Neuronal stem cell (in vitro differentiated cells): ENCODE results near the gene FAM107B.

Experiments used
- DNase-seq: peaks from one replicate; pipeline ENCODE4 v3.0.0-alpha.2; 2013; ENCODE audit warnings: low spot score
- H2AFZ ChIP-seq: one replicate; pipeline ENCODE4 v1.6.1; 2013; ENCODE audit warnings: mild to moderate bottlenecking, low read length, inconsistent platforms
- H2AK5ac ChIP-seq: 2 replicates; pipeline ENCODE4 v1.6.1; 2013; ENCODE audit warnings: low read depth, mild to moderate bottlenecking, inconsistent platforms, low read length, moderate library complexity, mixed read lengths
- H2BK120ac ChIP-seq: 2 replicates; pipeline ENCODE4 v1.6.1; 2013; ENCODE audit warnings: low read depth, mild to moderate bottlenecking, inconsistent platforms, low read length, moderate library complexity, mixed read lengths
- H2BK12ac ChIP-seq: one replicate; pipeline ENCODE4 v1.6.1; 2013; ENCODE audit warnings: low read length, inconsistent platforms
- H2BK15ac ChIP-seq: 2 replicates; pipeline ENCODE4 v1.6.1; 2013; ENCODE audit warnings: mild to moderate bottlenecking, low read length, inconsistent platforms, mixed read lengths
- H2BK5ac ChIP-seq: one replicate; pipeline ENCODE4 v1.6.1; 2013; ENCODE audit warnings: inconsistent platforms, mild to moderate bottlenecking, low read length, moderate library complexity
- H3K14ac ChIP-seq: one replicate; pipeline ENCODE4 v1.6.1; 2013; ENCODE audit warnings: low read length, inconsistent platforms
- H3K18ac ChIP-seq: 2 replicates; pipeline ENCODE4 v1.6.1; 2013; ENCODE audit warnings: low read length, inconsistent platforms
- H3K23ac ChIP-seq: 2 replicates; pipeline ENCODE4 v1.6.1; 2013; ENCODE audit warnings: low read depth, mild to moderate bottlenecking, mixed read lengths, low read length, inconsistent platforms; ENCODE audit not compliant: poor library complexity
- H3K27ac ChIP-seq: replicated peaks from 3 replicates; pipeline ENCODE4 v1.5.1; 2013; ENCODE audit warnings: low read length, inconsistent platforms
- H3K27me3 ChIP-seq, 3 experiments: 2 replicates each; pipeline ENCODE4 v1.6.1; 2013; ENCODE audit warnings: low read length in 3 of 3, mild to moderate bottlenecking in 2 of 3, inconsistent platforms in 1 of 3, low read depth in 1 of 3, mixed read lengths in 1 of 3, moderate library complexity in 1 of 3; ENCODE audit not compliant: control insufficient read depth in 3 of 3, insufficient read depth in 3 of 3
- H3K36me3 ChIP-seq, 2 donors: replicated peaks in 1 of 2; 2 replicates each; pipeline ENCODE4 v1.6.1; 2013; ENCODE audit warnings: low read length in 2 of 2; ENCODE audit not compliant: control insufficient read depth in 2 of 2, insufficient read depth in 2 of 2
- H3K4ac ChIP-seq: 2 replicates; pipeline ENCODE4 v1.6.1; 2013; ENCODE audit warnings: inconsistent platforms, mild to moderate bottlenecking, low read length, moderate library complexity
- H3K4me1 ChIP-seq, 2 donors: 1 replicate in 1 of 2; 2 replicates in 1 of 2; pipeline ENCODE4 v1.6.1; 2013; ENCODE audit warnings: low read length in 2 of 2, low read depth in 1 of 2; ENCODE audit not compliant: control insufficient read depth in 2 of 2, insufficient read depth in 1 of 2
- H3K4me2 ChIP-seq: one replicate; pipeline ENCODE4 v1.6.1; 2013; ENCODE audit warnings: mild to moderate bottlenecking, low read length, inconsistent platforms; ENCODE audit not compliant: insufficient read depth, poor library complexity, severe bottlenecking
- H3K4me3 ChIP-seq, 2 donors: 2 replicates each; pipeline ENCODE4 v1.5.1; 2013; ENCODE audit warnings: low read length in 2 of 2, mild to moderate bottlenecking in 2 of 2, inconsistent platforms in 1 of 2, moderate library complexity in 1 of 2
- H3K79me1 ChIP-seq: one replicate; pipeline ENCODE4 v1.6.1; 2013; ENCODE audit warnings: low read depth, mild to moderate bottlenecking, inconsistent platforms, low read length, moderate library complexity
- H3K9ac ChIP-seq: one replicate; pipeline ENCODE4 v1.6.1; 2013; ENCODE audit warnings: mild to moderate bottlenecking, low read depth, low read length, inconsistent platforms; ENCODE audit not compliant: poor library complexity
- H3K9me3 ChIP-seq, 2 donors: replicated peaks in 1 of 2; 2 replicates each; pipeline versions ENCODE3 to v1.6.1; 2013; ENCODE audit warnings: low read length in 2 of 2, mild to moderate bottlenecking in 2 of 2, inconsistent platforms in 1 of 2, low read depth in 1 of 2, mixed read lengths in 1 of 2, moderate library complexity in 1 of 2; ENCODE audit not compliant: control insufficient read depth in 2 of 2, insufficient read depth in 1 of 2
- H4K8ac ChIP-seq: one replicate; pipeline ENCODE4 v1.6.1; 2013; ENCODE audit warnings: low read depth, mild to moderate bottlenecking, inconsistent platforms, low read length, moderate library complexity
- H4K91ac ChIP-seq: one replicate; pipeline ENCODE4 v1.6.1; 2013; ENCODE audit warnings: low read length, low read depth, mild to moderate bottlenecking, inconsistent platforms; ENCODE audit not compliant: poor library complexity
- WGBS, 2 donors: extraction: QIAGEN DNeasy Blood & Tissue Kit; methylation state at CpG; one replicate each; pipeline ENCODE4 v1.1.7; 2013; ENCODE audit warnings: missing lambda C conversion rate in 2 of 2, mixed read lengths in 1 of 2; ENCODE audit not compliant: insufficient read length in 2 of 2, insufficient replicate concordance in 1 of 2; ENCODE audit errors: extremely low coverage in 2 of 2; 5-methylcytosine and 5-hydroxymethylcytosine counted together

FAM107B gene

GRCh38 chr10:14500172-14500765 lies 274.4 kb downstream of the FAM107B start:
- Histone ChIP-seq H2AFZ (no peak overlapping the region), H3K79me1 (no peaks in the 10 kb centered on the region), H2BK120ac (no peak overlapping the region), H2AK5ac (no peak overlapping the region), H2BK5ac (no peak overlapping the region), H2BK15ac (no peak overlapping the region), H2BK12ac (no peak overlapping the region), H4K8ac (no peak overlapping the region), H3K4me3 (no peak overlapping the region), H3K27ac (no peak overlapping the region), H3K18ac (no peak overlapping the region), H3K23ac (no peak overlapping the region), H3K36me3 (no peaks in the 10 kb centered on the region), H3K27me3 (no peaks in the 10 kb centered on the region), H3K14ac (no peak overlapping the region), H3K4ac (no peak overlapping the region), H3K4me2 (no peak overlapping the region), H3K9ac (no peak overlapping the region), H3K4me1 (peaks cover 0 to 2% of the 10 kb centered on the region in 2 donors), H4K91ac (no peak overlapping the region), H3K9me3 (no peaks in the 10 kb centered on the region)
- no CpG with 5 or more reads among the region's 9 CpGs for WGBS, 2 donors
- no peak for DNase-seq

- no peaks in the 10 kb centered on the region for H3K27me3 ChIP-seq
- H3K4me2 ChIP-seq = no peak overlapping the region
- no peak overlapping the region for H3K9ac ChIP-seq
- no peak overlapping the region for H4K8ac ChIP-seq
- H2BK5ac ChIP-seq = no peak overlapping the region
- no peak overlapping the region for H4K91ac ChIP-seq
- H3K27ac ChIP-seq = no peak overlapping the region
- DNase-seq = no peak
- H3K79me1 ChIP-seq = no peaks in the 10 kb centered on the region
- H2AK5ac ChIP-seq = no peak overlapping the region
- H3K4me1 ChIP-seq = peaks cover 0 to 2% of the 10 kb centered on the region in 2 donors
- no peak overlapping the region for H3K14ac ChIP-seq
- no peak overlapping the region for H2BK12ac ChIP-seq
- H3K36me3 ChIP-seq = no peaks in the 10 kb centered on the region
- H3K4me3 ChIP-seq = no peak overlapping the region
- H2BK15ac ChIP-seq = no peak overlapping the region
- H3K4ac ChIP-seq = no peak overlapping the region
- H3K23ac ChIP-seq = no peak overlapping the region
- no peak overlapping the region for H2AFZ ChIP-seq
- no CpG with 5 or more reads among the region's 5 CpGs for WGBS, 2 donors
- no peak overlapping the region for H2BK120ac ChIP-seq
- H3K9me3 ChIP-seq = no peaks in the 10 kb centered on the region
- no peak overlapping the region for H3K18ac ChIP-seq
Measured at GRCh38 chr10:14499601-14499904, 275.1 kb downstream of the FAM107B start.

GRCh38 chr10:14498326-14498725 lies 276.4 kb downstream of the FAM107B start:
- Histone ChIP-seq H2AFZ (no peak overlapping the region), H3K27ac (no peak overlapping the region), H3K4me2 (no peak overlapping the region), H3K14ac (no peak overlapping the region), H3K4me1 (peaks cover 0 to 2% of the 10 kb centered on the region in 2 donors), H3K36me3 (no peaks in the 10 kb centered on the region), H3K27me3 (no peaks in the 10 kb centered on the region), H2BK15ac (no peak overlapping the region), H3K4me3 (no peak overlapping the region), H4K91ac (no peak overlapping the region), H2BK5ac (no peak overlapping the region), H3K23ac (no peak overlapping the region), H3K18ac (no peak overlapping the region), H3K79me1 (no peaks in the 10 kb centered on the region), H3K4ac (no peak overlapping the region), H2BK120ac (no peak overlapping the region), H3K9me3 (no peaks in the 10 kb centered on the region), H4K8ac (no peak overlapping the region), H3K9ac (no peak overlapping the region), H2AK5ac (no peak overlapping the region), H2BK12ac (no peak overlapping the region)
- DNase-seq = no peak
- no CpG with 5 or more reads among the region's 7 CpGs for WGBS, 2 donors

GRCh38 chr10:14491811-14492210 lies 282.9 kb downstream of the FAM107B start:
- Histone ChIP-seq H2BK15ac (no peak overlapping the region), H3K4ac (no peak overlapping the region), H3K4me3 (no peak overlapping the region), H3K9ac (no peak overlapping the region), H3K27me3 (no peaks in the 10 kb centered on the region), H2AFZ (no peak overlapping the region), H3K18ac (no peak overlapping the region), H3K36me3 (no peaks in the 10 kb centered on the region), H3K27ac (no peak overlapping the region), H4K91ac (no peak overlapping the region), H3K4me2 (no peak overlapping the region), H4K8ac (no peak overlapping the region), H3K23ac (no peak overlapping the region), H3K4me1 (no peaks in the 10 kb centered on the region), H3K79me1 (no peaks in the 10 kb centered on the region), H2AK5ac (no peak overlapping the region), H3K9me3 (no peaks in the 10 kb centered on the region), H3K14ac (no peak overlapping the region), H2BK5ac (no peak overlapping the region), H2BK12ac (no peak overlapping the region), H2BK120ac (no peak overlapping the region)
- DNase-seq = no peak
- WGBS, 2 donors = no CpG with 5 or more reads among the region's 5 CpGs
